ENCODE measurements around the gene HACD1.

The HACD1 gene

GRCh38 chr10:17655009-17655408, 37.8 kb upstream of the HACD1 start:
- Histone ChIP-seq H3K9me3 (ENCODE audit: insufficient read depth, low read depth, low read length) (peaks cover 13% of the 10 kb centered on the region), H4K20me1 (ENCODE audit: insufficient read depth, low read length, poor library complexity, severe bottlenecking) (peaks cover 4% of the 10 kb centered on the region), H3K9ac (ENCODE audit: low read depth, low read length, poor library complexity, severe bottlenecking) (no peak overlapping the region), H3F3A (ENCODE audit: low read depth) (peaks cover 11% of the 10 kb centered on the region; the same call in 1 of the 2 replicates), H3K79me2 (ENCODE audit: insufficient read depth, low read length) (peaks cover 99% of the 10 kb centered on the region), H2AFZ (ENCODE audit: low read length) (no peak overlapping the region), H3K27me3 (ENCODE audit: insufficient read depth, low read length, poor library complexity, severe bottlenecking) (no peaks in the 10 kb centered on the region), H3K4me2 (ENCODE audit: low read depth, low read length, poor library complexity, severe bottlenecking) (peak overlapping the region; percentile 47), H3K9me2 (replicated peaks; ENCODE audit: low read depth, low read length) (no peaks in the 10 kb centered on the region), H3K4me3 (ENCODE audit: low read length, poor library complexity, severe bottlenecking) (peak overlapping the region; percentile 11), H3K4me1 (ENCODE audit: insufficient read depth, low read length, poor library complexity, severe bottlenecking) (peaks cover 39% of the 10 kb centered on the region), H3K36me3 (ENCODE audit: insufficient read depth, low read length) (peaks cover 23% of the 10 kb centered on the region)
- TF ChIP-seq EZH2phosphoT487 (IDR thresholded peaks at IDR 0.05; ENCODE audit: borderline replicate concordance) (no peak), CTCF (conservative IDR thresholded peaks at IDR 0.05; ENCODE audit: low read length) (no peak)

- H3K36me3 ChIP-seq (ENCODE audit: insufficient read depth, low read length): peaks cover 23% of the 10 kb centered on the region
- no peak overlapping the region for H3K9ac ChIP-seq (ENCODE audit: low read depth, low read length, poor library complexity, severe bottlenecking)
- peaks cover 99% of the 10 kb centered on the region for H3K79me2 ChIP-seq (ENCODE audit: insufficient read depth, low read length)
- no peaks in the 10 kb centered on the region for H3K9me2 ChIP-seq (replicated peaks; ENCODE audit: low read depth, low read length)
- no peak overlapping the region for H2AFZ ChIP-seq (ENCODE audit: low read length)
- H3F3A ChIP-seq (ENCODE audit: low read depth): peaks cover 11% of the 10 kb centered on the region
- peaks cover 54% of the 10 kb centered on the region for H3K4me1 ChIP-seq (ENCODE audit: insufficient read depth, low read length, poor library complexity, severe bottlenecking)
- peaks cover 11% of the 10 kb centered on the region for H4K20me1 ChIP-seq (ENCODE audit: insufficient read depth, low read length, poor library complexity, severe bottlenecking)
- TF ChIP-seq CTCF (conservative IDR thresholded peaks at IDR 0.05; ENCODE audit: low read length) (no peak), EZH2phosphoT487 (IDR thresholded peaks at IDR 0.05; ENCODE audit: borderline replicate concordance) (no peak)
- peak overlapping the region; percentile 93 for H3K4me2 ChIP-seq (ENCODE audit: low read depth, low read length, poor library complexity, severe bottlenecking)
- no peaks in the 10 kb centered on the region for H3K27me3 ChIP-seq (ENCODE audit: insufficient read depth, low read length, poor library complexity, severe bottlenecking)
- H3K4me3 ChIP-seq (ENCODE audit: low read length, poor library complexity, severe bottlenecking): no peak overlapping the region
- peaks cover 13% of the 10 kb centered on the region for H3K9me3 ChIP-seq (ENCODE audit: insufficient read depth, low read depth, low read length)
Observed at GRCh38 chr10:17652585-17652984, 35.4 kb upstream of the HACD1 start.

- Histone ChIP-seq H2AFZ (ENCODE audit: low read length) (no peak overlapping the region), H3K27me3 (ENCODE audit: insufficient read depth, low read length, poor library complexity, severe bottlenecking) (no peaks in the 10 kb centered on the region), H3K9me3 (ENCODE audit: insufficient read depth, low read depth, low read length) (peaks cover 13% of the 10 kb centered on the region), H3K4me1 (ENCODE audit: insufficient read depth, low read length, poor library complexity, severe bottlenecking) (peaks cover 56% of the 10 kb centered on the region), H3K79me2 (ENCODE audit: insufficient read depth, low read length) (peaks cover 99% of the 10 kb centered on the region), H4K20me1 (ENCODE audit: insufficient read depth, low read length, poor library complexity, severe bottlenecking) (peaks cover 18% of the 10 kb centered on the region), H3K4me3 (ENCODE audit: low read length, poor library complexity, severe bottlenecking) (peak overlapping the region; percentile 14), H3K9ac (ENCODE audit: low read depth, low read length, poor library complexity, severe bottlenecking) (no peak overlapping the region), H3K9me2 (replicated peaks; ENCODE audit: low read depth, low read length) (no peaks in the 10 kb centered on the region), H3F3A (ENCODE audit: low read depth) (peaks cover 11% of the 10 kb centered on the region), H3K36me3 (ENCODE audit: insufficient read depth, low read length) (peaks cover 18% of the 10 kb centered on the region), H3K4me2 (ENCODE audit: low read depth, low read length, poor library complexity, severe bottlenecking) (peak overlapping the region; percentile 93)
- TF ChIP-seq EZH2phosphoT487 (IDR thresholded peaks at IDR 0.05; ENCODE audit: borderline replicate concordance): no peak
- TF ChIP-seq CTCF (conservative IDR thresholded peaks at IDR 0.05; ENCODE audit: low read length): no peak
Observed at GRCh38 chr10:17651896-17652295, 34.7 kb upstream of the HACD1 start.

Measured in Loucy (cell line).